ENCODE results near the gene BTBD2.

DNA sequence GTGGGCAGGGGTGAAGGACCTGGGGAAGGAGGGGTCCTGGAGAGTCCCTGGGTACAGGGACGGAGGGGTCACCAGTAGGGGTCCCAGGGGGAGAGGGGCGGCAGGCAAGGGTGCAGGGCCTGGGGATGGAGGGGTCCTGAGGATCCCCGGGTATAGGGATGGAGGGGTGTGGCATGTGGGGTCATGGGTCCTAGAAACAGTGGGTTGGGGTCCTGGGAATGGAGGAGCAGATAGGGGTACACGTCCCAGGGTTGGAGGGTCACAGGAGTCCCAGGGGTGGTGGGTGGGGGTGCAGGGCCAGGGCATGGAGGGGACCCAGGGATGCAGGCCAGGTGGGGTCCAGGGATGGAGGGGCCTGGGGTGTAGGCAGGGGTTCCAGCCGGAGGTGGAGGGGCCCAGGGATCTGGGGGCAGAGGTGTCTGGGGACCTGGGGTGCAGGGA, 1.4 kb downstream of the BTBD2 start:
- TF ChIP-seq CTCF (IDR thresholded peaks at IDR 0.05), result no peak
- no peak for TF ChIP-seq POLR2A (IDR thresholded peaks at IDR 0.05)

Data from adrenal gland (tissue), 5 donors.